SIG-M5 (cell line): ENCODE data around the gene C4BPA.

Source experiments
- DNase-seq: peaks from one replicate; lab custom pipeline; 2025; lab: John Stamatoyannopoulos, UW

C4BPA gene

GRCh38 chr1:207103892-207104373 is at the start of gene C4BPA:
Gene C4BPA (plus strand): TSS chr1:207104233. CDS start chr1:207113026, 8,793 bp downstream.
- no peak for DNase-seq

- no peak for DNase-seq
Measured at GRCh38 chr1:207054491-207054890, 49.5 kb upstream of the C4BPA start.

GRCh38 chr1:207055386-207056001 is 48.5 kb upstream of the C4BPA start:
- DNase-seq: no peak

GRCh38 chr1:207056673-207057072 is 47.4 kb upstream of the C4BPA start:
- DNase-seq: no peak

- DNase-seq: no peak
Measured at GRCh38 chr1:207058252-207058651, 45.8 kb upstream of the C4BPA start.

DNA sequence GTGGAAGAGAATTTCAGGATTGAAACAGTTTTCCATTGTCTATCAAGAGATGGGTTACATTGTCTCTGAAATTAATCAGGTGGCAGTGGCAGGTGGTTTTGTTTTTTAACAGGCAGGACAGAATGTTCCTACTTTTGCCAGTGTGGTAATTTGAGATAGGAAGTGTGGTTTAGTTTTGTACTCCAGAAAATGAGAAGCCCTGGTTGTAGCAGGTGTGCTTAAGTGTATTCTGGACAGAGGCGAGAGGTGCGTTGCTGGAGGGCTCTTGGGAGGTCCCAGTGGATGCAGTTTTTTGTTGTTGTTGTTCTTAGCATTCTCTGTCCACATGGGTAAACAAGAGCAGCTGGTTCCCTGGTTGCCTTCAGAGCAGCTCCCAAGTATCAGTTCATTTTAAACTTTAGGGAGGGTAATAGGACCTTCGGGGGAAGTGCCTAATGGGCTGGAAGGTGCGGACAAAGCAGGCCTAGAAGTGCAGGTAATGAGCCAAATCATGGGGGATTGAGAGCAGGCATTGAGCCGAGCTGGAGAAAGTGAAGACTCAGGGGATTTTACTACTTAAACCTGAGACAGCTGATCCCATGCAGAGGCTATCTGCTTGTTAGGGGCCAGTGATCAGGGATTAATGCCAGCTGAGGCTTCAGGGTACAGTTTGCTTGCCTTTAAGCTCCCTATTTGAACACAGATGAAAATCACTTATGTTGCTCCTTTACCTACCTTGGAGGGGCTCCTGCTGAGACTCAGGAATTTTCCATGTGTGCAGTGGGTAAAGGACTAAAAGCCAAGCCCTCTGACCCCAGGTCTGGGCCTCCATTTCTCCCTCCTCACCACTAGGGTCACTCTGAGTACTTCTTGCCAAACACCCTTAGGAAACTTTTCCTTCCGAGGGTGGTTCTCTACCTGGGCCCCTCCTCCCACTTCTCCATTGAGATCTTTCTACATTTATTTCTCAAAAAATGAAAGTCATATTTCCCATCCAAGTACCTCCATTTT is 44.9 kb upstream of the C4BPA start:
- DNase-seq: no peak

GRCh38 chr1:207059881-207060280 is 44.2 kb upstream of the C4BPA start:
- no peak for DNase-seq

DNA sequence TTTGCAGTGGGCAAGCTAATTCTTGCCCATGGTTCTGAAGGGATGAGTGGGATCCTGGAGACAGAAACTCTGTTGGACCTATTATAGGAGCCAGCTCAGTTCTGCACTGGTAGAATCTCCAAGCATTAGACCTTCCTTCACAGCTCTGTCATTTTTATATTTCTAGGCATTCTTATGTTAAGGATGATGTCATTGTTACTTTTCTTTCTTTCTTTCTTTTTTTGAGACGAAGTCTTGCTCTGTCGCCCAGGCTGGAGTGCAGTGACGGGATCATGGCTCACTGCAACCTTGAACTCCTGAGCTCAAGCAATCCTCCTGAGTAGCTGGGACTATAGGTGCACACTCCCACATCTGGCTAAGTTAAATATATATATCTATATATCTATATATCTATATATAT is 43.4 kb upstream of the C4BPA start:
- no peak for DNase-seq

GRCh38 chr1:207062058-207062457 is 42.0 kb upstream of the C4BPA start:
- no peak for DNase-seq

GRCh38 chr1:207063014-207063413 is 41.0 kb upstream of the C4BPA start:
- DNase-seq: no peak

GRCh38 chr1:207064561-207064960 is 39.5 kb upstream of the C4BPA start:
- no peak for DNase-seq

GRCh38 chr1:207067185-207067584 is 36.8 kb upstream of the C4BPA start:
- no peak for DNase-seq

DNA sequence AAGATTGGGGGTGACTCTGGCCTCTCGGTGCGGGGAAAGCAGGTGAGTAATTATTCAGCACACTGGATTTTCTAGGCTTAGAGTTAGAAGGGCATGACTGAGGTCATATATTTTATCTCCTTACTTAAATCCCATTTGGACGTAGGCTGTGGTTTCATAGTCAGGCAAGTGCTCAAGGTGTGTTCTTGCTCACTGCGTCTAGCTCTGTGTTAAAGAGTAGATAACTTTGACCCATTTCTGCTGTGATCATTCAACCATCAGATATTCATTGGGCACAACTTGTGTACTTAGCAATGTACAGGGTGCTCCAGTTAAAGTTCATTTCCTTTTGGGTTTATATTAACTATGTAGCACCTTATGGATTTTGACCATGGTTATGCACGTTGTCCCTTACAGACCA is 36.4 kb upstream of the C4BPA start:
- DNase-seq: no peak

- DNase-seq: no peak
Measured at GRCh38 chr1:207069061-207069460, 35.0 kb upstream of the C4BPA start.

DNA sequence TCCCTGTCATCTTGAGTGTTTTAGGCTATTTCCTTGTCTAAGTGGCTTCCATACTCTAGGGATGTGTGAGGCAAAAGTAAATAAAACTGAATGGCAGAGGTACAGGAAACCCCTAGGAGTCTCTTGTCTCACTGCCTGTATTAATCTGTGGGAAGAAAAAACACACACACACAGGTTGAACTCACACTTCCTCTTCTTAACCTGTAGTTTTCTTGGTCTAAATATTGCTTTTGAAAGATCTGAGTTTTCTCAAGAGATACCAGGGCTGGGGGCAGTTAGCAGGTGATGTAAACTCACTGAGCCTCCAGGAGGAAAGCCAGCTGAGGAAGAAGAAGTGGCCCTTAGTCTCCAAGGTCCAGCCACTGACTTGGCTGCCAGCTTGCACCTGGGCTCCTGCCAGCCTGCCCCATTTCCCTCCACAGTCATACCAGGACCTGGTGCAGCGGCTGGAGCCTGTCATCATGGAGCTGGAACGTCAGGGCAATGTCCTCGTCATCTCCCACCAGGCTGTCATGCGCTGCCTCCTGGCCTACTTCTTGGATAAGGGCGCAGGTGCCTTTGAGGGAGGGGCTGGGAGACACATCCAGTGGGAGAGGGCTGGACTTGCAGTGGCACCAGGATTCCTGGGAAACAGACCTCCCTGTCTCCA is 34.1 kb upstream of the C4BPA start:
- no peak for DNase-seq

GRCh38 chr1:207070811-207071210 is 33.2 kb upstream of the C4BPA start:
- DNase-seq: no peak

- no peak for DNase-seq
Measured at GRCh38 chr1:207071426-207071825, 32.6 kb upstream of the C4BPA start.

DNA sequence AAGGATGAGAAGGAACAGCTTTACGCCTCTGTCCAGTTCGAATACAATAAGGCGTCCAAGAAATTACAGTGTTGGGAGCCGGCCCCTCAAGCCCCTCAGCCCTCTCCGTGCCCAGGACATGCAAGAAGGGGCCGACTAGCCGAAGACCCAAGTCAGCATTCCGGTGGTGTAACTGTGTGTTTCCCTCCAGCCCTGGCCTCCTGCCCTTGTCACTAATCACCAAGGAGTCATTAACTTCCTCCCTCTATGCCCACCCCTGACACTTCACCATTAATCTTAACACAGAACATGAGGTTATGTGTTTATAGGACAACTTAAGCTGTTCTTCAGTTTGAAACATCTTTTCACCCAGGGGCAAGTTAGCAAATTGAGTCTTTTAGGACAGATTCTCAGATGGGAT is 31.8 kb upstream of the C4BPA start:
- DNase-seq: no peak

DNA sequence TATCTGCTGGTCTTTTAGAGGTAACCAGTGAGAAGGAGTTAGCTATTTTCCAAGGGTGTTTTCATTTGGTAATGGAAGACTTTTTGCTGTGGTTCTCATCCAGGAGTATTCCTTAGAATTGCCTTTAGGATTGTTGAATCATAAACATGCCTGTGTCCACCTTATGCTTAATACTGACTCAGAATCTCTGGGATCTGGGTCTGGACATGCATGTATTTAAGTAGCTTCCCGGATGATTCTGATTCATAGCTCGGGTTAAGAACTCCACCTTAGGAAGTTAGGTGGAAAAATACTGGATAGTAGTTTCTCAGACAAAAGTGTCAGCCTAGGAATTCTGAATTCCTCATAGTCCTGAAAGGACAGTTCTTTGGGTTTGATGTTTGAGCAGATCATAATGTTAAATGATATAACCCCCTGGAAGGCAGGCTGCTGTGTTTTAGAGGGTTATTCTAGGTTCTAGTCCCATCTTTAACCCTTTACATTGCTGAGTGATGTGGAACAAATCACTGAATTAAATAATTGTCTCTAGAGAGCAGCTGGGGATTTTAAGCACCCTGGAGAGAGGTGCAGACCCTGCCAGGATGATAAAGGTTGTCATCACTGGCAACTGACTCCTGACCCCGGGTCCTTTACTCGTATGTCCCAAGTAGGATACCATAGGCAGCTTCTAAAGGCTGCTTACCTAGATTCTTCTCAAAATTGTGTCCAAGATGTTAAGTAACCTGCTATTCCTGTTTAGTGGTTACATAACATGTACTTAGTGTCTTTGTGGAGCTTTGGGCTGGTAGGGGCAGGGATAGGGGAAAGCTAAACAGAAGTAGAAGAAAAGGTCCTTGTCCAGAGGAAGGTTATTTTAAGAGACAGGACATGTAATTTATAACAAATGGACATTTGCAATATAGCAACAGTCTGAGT is 29.9 kb upstream of the C4BPA start:
- DNase-seq: no peak

DNA sequence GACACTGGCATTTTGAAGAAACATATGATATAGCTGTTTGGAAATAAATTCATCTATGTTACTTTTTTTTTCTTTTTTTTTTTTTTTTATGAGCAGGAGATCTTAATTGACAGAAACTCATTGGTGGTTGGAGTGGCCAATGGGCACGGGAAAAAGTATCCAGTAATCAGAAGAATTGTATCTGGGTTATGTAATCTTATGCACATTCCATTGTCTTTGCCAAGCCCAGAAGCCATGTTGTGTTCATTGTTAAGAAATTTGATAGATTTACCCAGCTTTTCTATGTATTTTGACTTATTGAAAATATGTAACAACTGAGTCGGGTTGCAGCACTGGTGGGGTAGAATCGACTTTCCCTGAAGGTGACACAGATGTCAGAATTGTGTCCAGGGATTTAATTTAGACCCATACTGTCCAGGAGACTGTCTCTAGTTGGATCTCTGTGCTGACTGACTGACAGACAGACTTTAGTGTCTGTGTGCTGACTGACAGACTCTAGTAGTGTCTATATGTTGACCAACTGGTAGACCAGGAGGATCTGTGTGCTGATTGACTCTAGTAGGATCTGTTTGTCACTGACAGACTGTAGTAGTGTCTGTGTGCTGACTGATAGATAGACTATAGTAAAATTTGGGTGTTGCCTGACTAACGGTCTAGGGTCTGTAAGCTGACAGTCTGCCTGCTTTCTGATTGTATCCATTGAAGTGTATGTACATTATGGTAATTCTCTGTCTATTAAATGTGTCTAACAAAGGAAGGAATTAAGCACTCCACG is 27.7 kb upstream of the C4BPA start:
- DNase-seq: no peak

DNA sequence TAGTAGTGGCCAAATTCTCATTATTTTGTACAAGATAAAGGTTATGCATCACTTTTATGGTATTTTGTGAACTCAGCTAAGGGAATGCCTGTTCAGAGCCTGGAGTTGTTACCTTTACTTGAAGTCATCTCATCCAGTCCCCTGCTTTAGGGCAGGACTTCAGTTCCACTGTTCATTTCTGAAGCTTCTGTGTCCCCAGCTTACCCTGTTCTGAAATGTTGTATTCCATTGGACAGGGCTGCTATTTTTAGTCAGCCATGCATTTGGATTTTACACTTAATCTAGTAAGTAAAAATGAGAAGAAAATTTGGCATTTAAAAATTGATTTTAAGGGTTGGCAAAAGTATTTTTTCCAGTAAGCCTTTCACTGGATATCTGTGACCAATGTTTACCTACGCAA is 27.0 kb upstream of the C4BPA start:
- DNase-seq: no peak
